ENCODE data around the gene ANKRD28. TPM values are rescaled to one million over a fixed set of nuclear protein-coding genes. Genes with fewer than 3 reads are reported as not detected.

Gene ANKRD28
- total RNA-seq, 4 donors from 2014 or later, result 39.0 to 81.1 (median 49.5) TPM

DNA sequence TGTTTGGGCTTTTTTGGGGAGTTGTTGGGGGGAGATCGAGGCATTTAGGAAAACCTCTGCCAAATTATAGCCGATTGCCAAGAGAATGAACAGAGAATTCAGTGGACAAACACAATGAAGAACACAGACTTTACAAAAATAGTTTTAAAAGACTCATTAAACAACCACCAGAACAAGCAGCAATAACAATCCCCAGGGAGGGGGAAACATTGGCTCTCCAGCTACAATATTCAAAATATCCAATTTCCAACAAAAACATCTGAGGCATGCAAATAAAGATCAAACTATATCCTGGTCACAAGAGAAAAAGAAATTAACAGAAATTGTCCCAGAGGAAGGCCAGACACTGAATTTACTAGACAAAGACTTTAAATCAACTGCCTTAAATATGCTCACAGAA, 24.5 kb upstream of the ANKRD28 start:
- in situ Hi-C loops (cut with MboI; ENCODE audit: low pct_ligation_motif_present in 1 of 4, low pct_unique_long_range_greater_than_20kb in 1 of 4, low sequenced_read_pairs in 3 of 4), result loop anchor here (10.0 to 25.0 kb wide), 4 partner anchors 185 to 440 kb away; partner anchors contain the start of genes DPH3 (in 1 of the 4) and OXNAD1 (in 1 of the 4)
- no peaks in the 10 kb centered on the region for H3K9me3 ChIP-seq
- TF ChIP-seq EP300 (IDR thresholded peaks at IDR 0.05; ENCODE audit: low read depth) (no peak), POLR2A (IDR thresholded peaks at IDR 0.05) (no peak), POLR2AphosphoS5 (IDR thresholded peaks at IDR 0.05) (no peak), CTCF (IDR thresholded peaks at IDR 0.05) (no peak)
- no peaks in the 10 kb centered on the region for H3K27me3 ChIP-seq
- no peak overlapping the region for H3K4me3 ChIP-seq
- H3K4me1 ChIP-seq, result peaks cover 0 to under 1% (median 0%) of the 10 kb centered on the region in 4 donors
- intact Hi-C loops (cut with DNase I; ENCODE audit: low total_unique reads), result no loop called here
- H3K27ac ChIP-seq, result no peak overlapping the region
- no peaks in the 10 kb centered on the region for H3K36me3 ChIP-seq
- WGBS, 2 donors (ENCODE audit: low coverage in 1 of 2), result 89% methylated on average over 2 of the region's 2 CpGs; no CpG with 5 or more reads in 1 of the 2 donors
- DNase-seq, result no peak

- 82 to 88% methylated on average over 2 of the region's 2 CpGs for WGBS, 2 donors (ENCODE audit: low coverage in 1 of 2)
These were observed 23.1 kb upstream of the ANKRD28 start for GRCh38 chr3:15820911-15821310.

DNA sequence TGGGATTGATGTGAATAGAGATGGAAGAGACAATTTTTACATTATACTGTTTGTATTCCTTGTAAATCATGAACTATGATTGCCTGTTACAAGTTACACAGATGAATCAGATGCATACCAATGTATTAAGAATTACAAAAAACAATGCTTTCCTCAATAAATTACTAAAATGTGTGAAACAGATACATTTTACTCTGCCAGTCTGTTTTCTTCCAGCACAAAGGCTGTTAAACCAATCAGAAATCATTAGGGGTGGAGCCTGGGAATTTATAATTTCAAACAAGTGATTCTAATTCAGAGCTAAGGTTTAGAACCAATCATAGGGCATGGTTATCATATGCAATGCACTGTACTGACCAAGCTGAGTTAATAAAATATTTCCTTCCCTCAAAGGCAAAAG, 21.8 kb upstream of the ANKRD28 start:
- Histone ChIP-seq H3K27me3 (no peaks in the 10 kb centered on the region), H3K9me3 (no peaks in the 10 kb centered on the region), H3K36me3 (no peaks in the 10 kb centered on the region), H3K4me3 (no peak overlapping the region), H3K4me1 (peaks cover 0 to 9% (median 0%) of the 10 kb centered on the region in 4 donors), H3K27ac (no peak overlapping the region)
- in situ Hi-C loops (cut with MboI; ENCODE audit: low pct_ligation_motif_present in 1 of 4, low pct_unique_long_range_greater_than_20kb in 1 of 4, low sequenced_read_pairs in 3 of 4), result loop anchor here in 3 of 4 donors (25.0 kb wide), 3 partner anchors 182 to 443 kb away; partner anchors contain the start of genes DPH3 (in 1 of the 3) and OXNAD1 (in 1 of the 3)
- intact Hi-C loops (cut with DNase I; ENCODE audit: low total_unique reads), result loop anchor here (10.0 kb wide), 1 partner anchor 355 kb away; the partner anchor contains the start of gene GALNT15
- no peak for DNase-seq
- TF ChIP-seq POLR2A (IDR thresholded peaks at IDR 0.05) (no peak), POLR2AphosphoS5 (IDR thresholded peaks at IDR 0.05) (no peak), EP300 (IDR thresholded peaks at IDR 0.05; ENCODE audit: low read depth) (no peak), CTCF (IDR thresholded peaks at IDR 0.05) (no peak)

More at GRCh38 chr3:15820911-15821310, 23.1 kb upstream of the ANKRD28 start:
- Histone ChIP-seq H3K9me3 (no peaks in the 10 kb centered on the region), H3K27ac (no peak overlapping the region), H3K4me1 (peaks cover 0 to 8% (median 0%) of the 10 kb centered on the region in 4 donors), H3K36me3 (no peaks in the 10 kb centered on the region), H3K4me3 (no peak overlapping the region), H3K27me3 (no peaks in the 10 kb centered on the region)
- in situ Hi-C loops (cut with MboI; ENCODE audit: low pct_ligation_motif_present in 1 of 4, low pct_unique_long_range_greater_than_20kb in 1 of 4, low sequenced_read_pairs in 3 of 4), result loop anchor here (10.0 to 25.0 kb wide), 4 partner anchors 184 to 441 kb away; partner anchors contain the start of genes DPH3 (in 1 of the 4) and OXNAD1 (in 1 of the 4)
- TF ChIP-seq EP300 (IDR thresholded peaks at IDR 0.05; ENCODE audit: low read depth), result no peak
- TF ChIP-seq CTCF (IDR thresholded peaks at IDR 0.05), result no peak
- TF ChIP-seq POLR2A (IDR thresholded peaks at IDR 0.05), result no peak
- TF ChIP-seq POLR2AphosphoS5 (IDR thresholded peaks at IDR 0.05), result no peak
- intact Hi-C loops (cut with DNase I; ENCODE audit: low total_unique reads), result no loop called here
- DNase-seq, result no peak

- Histone ChIP-seq H3K36me3 (no peaks in the 10 kb centered on the region), H3K4me1 (peaks cover 0 to 9% (median 0%) of the 10 kb centered on the region in 4 donors), H3K9me3 (no peaks in the 10 kb centered on the region), H3K27ac (no peak overlapping the region), H3K27me3 (no peaks in the 10 kb centered on the region), H3K4me3 (no peak overlapping the region)
- in situ Hi-C loops (cut with MboI; ENCODE audit: low pct_ligation_motif_present in 1 of 4, low pct_unique_long_range_greater_than_20kb in 1 of 4, low sequenced_read_pairs in 3 of 4) (loop anchor here in 3 of 4 donors (25.0 kb wide), 3 partner anchors 182 to 443 kb away; partner anchors contain the start of genes DPH3 (in 1 of the 3) and OXNAD1 (in 1 of the 3)), intact Hi-C loops (cut with DNase I; ENCODE audit: low total_unique reads) (loop anchor here (10.0 kb wide), 1 partner anchor 356 kb away; the partner anchor contains the start of gene GALNT15)
- WGBS, 2 donors (ENCODE audit: low coverage in 1 of 2), result 99 to 100% methylated on average over 1 to 2 of the region's 2 CpGs
- no peak for TF ChIP-seq EP300 (IDR thresholded peaks at IDR 0.05; ENCODE audit: low read depth)
- no peak for TF ChIP-seq POLR2AphosphoS5 (IDR thresholded peaks at IDR 0.05)
- TF ChIP-seq POLR2A (IDR thresholded peaks at IDR 0.05), result no peak
- no peak for TF ChIP-seq CTCF (IDR thresholded peaks at IDR 0.05)
- no peak for DNase-seq
These were observed 21.3 kb upstream of the ANKRD28 start for GRCh38 chr3:15819043-15819442.

All from transverse colon (tissue), 4 donors.